PC-3 (cell line): Measurements from ENCODE around the gene GTPBP1. TPM values are rescaled to one million over a fixed set of nuclear protein-coding genes. Genes with fewer than 3 reads are reported as not detected.

ENCODE experiments used
- ATAC-seq: fragments of 200-7000 bp; cut with Tn5 transposase; 2 replicates; pipeline ENCODE4 v1.9.1; 2020; ENCODE audit warnings: mild to moderate bottlenecking, moderate library complexity
- BruUV-seq: library from RNA; stranded (reverse); fragments of 400-500 nt; replicated peaks from 2 replicates; lab custom pipeline; 2021; lab: Mats Ljungman, UMichigan
- CTCF ChIA-PET: fragments of 300-600 bp; sonication (Branson Sonifier 250); formaldehyde crosslinking; loops from one replicate; lab custom pipeline; 2022; ENCODE audit warnings: antibody characterized with exemption; lab: Charles Lee
- POLR2A ChIA-PET: fragments of 300-600 bp; sonication (Branson Sonifier 250); formaldehyde crosslinking; loops from one replicate; lab custom pipeline; 2022; ENCODE audit warnings: antibody characterized with exemption; ENCODE audit not compliant: unreplicated experiment; lab: Charles Lee
- DNase-seq: peaks from one replicate; pipeline ENCODE4 v3.0.0-alpha.2; 2015
- H2AFZ ChIP-seq: fragments of 300-600 bp; sonication (generic); 2 replicates; pipeline ENCODE4 v1.6.0; 2016; ENCODE audit warnings: antibody characterized with exemption, low read length
- H3F3A ChIP-seq: fragments of 300-600 bp; sonication (generic); one replicate; pipeline ENCODE4 v1.6.0; 2017; ENCODE audit warnings: antibody characterized with exemption, low read length, control low read depth, mild to moderate bottlenecking; ENCODE audit not compliant: unreplicated experiment
- H3K27ac ChIP-seq: fragments of 300-600 bp; sonication (generic); 2 replicates; pipeline ENCODE4 v1.5.1; 2016; ENCODE audit warnings: mild to moderate bottlenecking, low read length
- H3K27me3 ChIP-seq: fragments of 300-600 bp; sonication (generic); 2 replicates; pipeline ENCODE4 v1.6.1; 2016; ENCODE audit warnings: low read length, mixed read lengths
- H3K36me3 ChIP-seq: fragments of 300-600 bp; sonication (generic); 2 replicates; pipeline ENCODE4 v1.6.1; 2016; ENCODE audit warnings: low read depth, mixed run types, low read length, mixed read lengths
- H3K4me1 ChIP-seq: fragments of 300-600 bp; sonication (generic); 2 replicates; pipeline ENCODE4 v1.5.1; 2016; ENCODE audit warnings: low read length; ENCODE audit not compliant: insufficient read depth
- H3K4me2 ChIP-seq: fragments of 300-600 bp; sonication (generic); 2 replicates; pipeline ENCODE4 v1.6.0; 2016; ENCODE audit warnings: low read length
- H3K4me3 ChIP-seq: fragments of 300-600 bp; sonication (generic); 2 replicates; pipeline ENCODE4 v1.5.1; 2016; ENCODE audit warnings: mild to moderate bottlenecking, low read length, mixed read lengths
- H3K79me2 ChIP-seq: fragments of 300-600 bp; sonication (generic); 2 replicates; pipeline ENCODE4 v1.6.1; 2017; ENCODE audit warnings: low read length, mixed read lengths
- H3K9ac ChIP-seq: fragments of 300-600 bp; sonication (generic); 2 replicates; pipeline ENCODE4 v1.6.0; 2016; ENCODE audit warnings: mild to moderate bottlenecking, low read length
- H3K9me2 ChIP-seq: fragments of 300-600 bp; sonication (generic); replicated peaks from 2 replicates; pipeline ENCODE4 v1.6.1; 2016; ENCODE audit warnings: mixed run types, low read length, mixed read lengths
- H3K9me3 ChIP-seq: fragments of 300-600 bp; sonication (generic); 2 replicates; pipeline ENCODE4 v1.6.1; 2016; ENCODE audit warnings: low read length, mixed read lengths
- H4K20me1 ChIP-seq: fragments of 300-600 bp; sonication (generic); 2 replicates; pipeline ENCODE4 v1.6.1; 2016; ENCODE audit warnings: low read length, mixed read lengths
- CTCF ChIP-seq: fragments of 300-600 bp; sonication (generic); conservative IDR thresholded peaks from 2 replicates; pipeline ENCODE4 v1.5.1; 2017; ENCODE audit warnings: antibody characterized with exemption, low read depth, mild to moderate bottlenecking, low read length
- EZH2 ChIP-seq: fragments of 300-600 bp; sonication (generic); IDR thresholded peaks from one replicate; pipeline ENCODE4 v1.6.1; 2017; ENCODE audit warnings: antibody characterized with exemption, mild to moderate bottlenecking, low read length; ENCODE audit not compliant: unreplicated experiment
- EZH2phosphoT487 ChIP-seq: fragments of 300-600 bp; sonication (generic); IDR thresholded peaks from 2 replicates; pipeline ENCODE4 v1.6.1; 2018; ENCODE audit warnings: mild to moderate bottlenecking, antibody characterized with exemption, low read length, borderline replicate concordance
- intact Hi-C: fragments of 100-400 bp; cut with micrococcal nuclease; formaldehyde crosslinking; loops from 2 replicates; pipeline ENCODE4 v1.9.0; 2023
- total RNA-seq: library from RNA; depleted of rRNA; stranded (reverse); fragments of >200 nt; gene quantifications from 2 replicates; pipeline ENCODE4 v1.2.3, GENCODE V29; 2014

GTPBP1 gene
- total RNA-seq, 1 experiment from 2014 or later = 28.2 TPM

GRCh38 chr22:38712486-38713207, 6.9 kb downstream of the GTPBP1 start:
- H3K4me2 ChIP-seq = no peak overlapping the region
- no peaks in the 10 kb centered on the region for H3F3A ChIP-seq
- H4K20me1 ChIP-seq = peaks cover 51% of the 10 kb centered on the region
- no peaks in the 10 kb centered on the region for H3K9me2 ChIP-seq
- peaks cover 10% of the 10 kb centered on the region; the same call in 1 of the 2 replicates for H3K36me3 ChIP-seq
- no peak overlapping the region for H2AFZ ChIP-seq
- H3K9me3 ChIP-seq = no peaks in the 10 kb centered on the region
- intact Hi-C loops = no loop called here
- ATAC-seq (no peak), DNase-seq (no peak)
- POLR2A ChIA-PET = no interaction called here
- no TSS peak for BruUV-seq
- no peak overlapping the region for H3K9ac ChIP-seq
- peaks cover 83% of the 10 kb centered on the region for H3K79me2 ChIP-seq
- no peak overlapping the region for H3K4me3 ChIP-seq
- CTCF ChIA-PET = no interaction called here
- H3K27me3 ChIP-seq = no peaks in the 10 kb centered on the region
- no peak overlapping the region for H3K27ac ChIP-seq
- peaks cover 21% of the 10 kb centered on the region for H3K4me1 ChIP-seq
- no peak for TF ChIP-seq EZH2phosphoT487
- TF ChIP-seq EZH2 = no peak
- TF ChIP-seq CTCF = no peak

GRCh38 chr22:38713921-38714320, 8.2 kb downstream of the GTPBP1 start:
- Histone ChIP-seq H3K4me1 (peaks cover 24% of the 10 kb centered on the region), H3K27ac (no peak overlapping the region), H3K9me2 (no peaks in the 10 kb centered on the region), H3F3A (no peaks in the 10 kb centered on the region), H3K9me3 (no peaks in the 10 kb centered on the region), H4K20me1 (peaks cover 39% of the 10 kb centered on the region), H2AFZ (no peak overlapping the region), H3K9ac (no peak overlapping the region), H3K4me2 (no peak overlapping the region), H3K36me3 (peaks cover 10% of the 10 kb centered on the region; the same call in 1 of the 2 replicates), H3K79me2 (peaks cover 70% of the 10 kb centered on the region), H3K4me3 (no peak overlapping the region), H3K27me3 (no peaks in the 10 kb centered on the region)
- ATAC-seq = no peak
- intact Hi-C loops = no loop called here
- ChIA-PET POLR2A (no interaction called here), CTCF (interaction anchor here (0.6 kb wide), 1 partner anchor 56 kb away, joined by 3 read pairs; no protein-coding TSS in a partner anchor)
- no TSS peak for BruUV-seq
- DNase-seq = no peak
- no peak for TF ChIP-seq EZH2
- TF ChIP-seq CTCF = no peak
- TF ChIP-seq EZH2phosphoT487 = no peak

GRCh38 chr22:38715176-38715764, 9.5 kb downstream of the GTPBP1 start:
- Histone ChIP-seq H3K9ac (no peak overlapping the region), H3K27me3 (no peaks in the 10 kb centered on the region), H4K20me1 (peaks cover 27% of the 10 kb centered on the region), H3K9me3 (no peaks in the 10 kb centered on the region), H3K79me2 (peaks cover 64% of the 10 kb centered on the region), H3K36me3 (peaks cover 6% of the 10 kb centered on the region; the same call in 1 of the 2 replicates), H2AFZ (no peak overlapping the region), H3K27ac (no peak overlapping the region), H3K9me2 (no peaks in the 10 kb centered on the region), H3K4me1 (peaks cover 29% of the 10 kb centered on the region), H3K4me3 (no peak overlapping the region), H3F3A (no peaks in the 10 kb centered on the region), H3K4me2 (no peak overlapping the region)
- ATAC-seq (no peak), DNase-seq (no peak)
- intact Hi-C loops = no loop called here
- ChIA-PET CTCF (interaction anchor here (0.6 kb wide), 1 partner anchor 38 kb away, joined by 7 read pairs; no protein-coding TSS in a partner anchor), POLR2A (no interaction called here)
- BruUV-seq = no TSS peak
- TF ChIP-seq CTCF = no peak
- no peak for TF ChIP-seq EZH2phosphoT487
- TF ChIP-seq EZH2 = no peak
